ENCODE results near the gene ZNF146. TPM values are rescaled to one million over a fixed set of nuclear protein-coding genes. Genes with fewer than 3 reads are reported as not detected.
"Not testable (repeated sequence)": the region's sequence is repeated elsewhere in the genome, so short reads cannot be mapped to it uniquely, and the experiment has no call there.

The ZNF146 gene
- 40.7 TPM for polyA plus RNA-seq (2013, experiment 1 of 2)
- polyA plus RNA-seq (2013, experiment 2 of 2) = 42.9 TPM

- Histone ChIP-seq H2BK15ac (ENCODE audit: low read depth, poor library complexity, severe bottlenecking) (no peak within 1 kb of the TSS), H3K79me1 (replicated peaks; ENCODE audit: low read length, poor library complexity, severe bottlenecking) (peaks cover 17% of the 10 kb centered on the region), H4K8ac (ENCODE audit: low read length) (peak within 1 kb of the TSS; percentile 91), H3K4ac (ENCODE audit: low read depth in 1 of 2, low read length in 2 of 2) (peak within 1 kb of the TSS; percentile 96 to 98), H3K27ac (ENCODE audit: low read length, poor library complexity, severe bottlenecking) (peak within 1 kb of the TSS; percentile 97), H3K4me2 (ENCODE audit: low read length, poor library complexity, severe bottlenecking) (peak within 1 kb of the TSS; percentile 60), H3K4me1 (ENCODE audit: control insufficient read depth, insufficient read depth, low read depth, low read length) (peaks cover 7% of the 10 kb centered on the region), H2AFZ (ENCODE audit: low read depth, low read length) (peak within 1 kb of the TSS; percentile 78), H3K18ac (ENCODE audit: low read depth in 1 of 2, low read length in 2 of 2) (peak within 1 kb of the TSS; percentile 95 to 97), H2BK120ac (ENCODE audit: low read depth, low read length) (peak within 1 kb of the TSS; percentile 87), H3K27me3 (ENCODE audit: control insufficient read depth in 1 of 2, insufficient read depth in 1 of 2, low read length in 2 of 2) (no peaks in the 10 kb centered on the region), H3K4me3 (ENCODE audit: insufficient read depth in 1 of 2, low read depth in 1 of 2, low read length in 2 of 2) (peak within 1 kb of the TSS; percentile 92 to 93), H2BK5ac (ENCODE audit: low read depth, low read length, poor library complexity, severe bottlenecking) (peak within 1 kb of the TSS; percentile 90), H3K23ac (ENCODE audit: low read length in 2 of 2) (peak within 1 kb of the TSS in 1 of 2 experiments; percentile 77), H3K9ac (ENCODE audit: low read length) (peak within 1 kb of the TSS; percentile 97), H3K36me3 (ENCODE audit: control insufficient read depth in 1 of 2, insufficient read depth in 2 of 2, low read depth in 1 of 2, low read length in 2 of 2) (peaks cover 7 to 8% of the 10 kb centered on the region in 2 experiments), H2AK5ac (ENCODE audit: low read length, severe bottlenecking) (peak within 1 kb of the TSS; percentile 84), H3K9me3 (ENCODE audit: control insufficient read depth, low read length) (no peaks in the 10 kb centered on the region), H3K14ac (ENCODE audit: low read length in 2 of 2) (peak within 1 kb of the TSS in 1 of 2 experiments; percentile 83), H4K91ac (ENCODE audit: low read length) (peak within 1 kb of the TSS; percentile 83), H2BK12ac (ENCODE audit: low read length in 2 of 2) (peak within 1 kb of the TSS; percentile 38 to 59)
- DNase-seq = peak; percentile 99
- WGBS = under 1% methylated on average over 72 of the region's 73 CpGs
These were observed at the start of gene ZNF146, which contains the start of gene ZNF565 for GRCh38 chr19:36214386-36215275. Gene ZNF146 (plus strand): TSS chr19:36215106. CDS start chr19:36236441, 21,335 bp downstream. Gene ZNF565 (minus strand): TSS chr19:36214665. CDS start chr19:36201985, 12,680 bp downstream.

DNA sequence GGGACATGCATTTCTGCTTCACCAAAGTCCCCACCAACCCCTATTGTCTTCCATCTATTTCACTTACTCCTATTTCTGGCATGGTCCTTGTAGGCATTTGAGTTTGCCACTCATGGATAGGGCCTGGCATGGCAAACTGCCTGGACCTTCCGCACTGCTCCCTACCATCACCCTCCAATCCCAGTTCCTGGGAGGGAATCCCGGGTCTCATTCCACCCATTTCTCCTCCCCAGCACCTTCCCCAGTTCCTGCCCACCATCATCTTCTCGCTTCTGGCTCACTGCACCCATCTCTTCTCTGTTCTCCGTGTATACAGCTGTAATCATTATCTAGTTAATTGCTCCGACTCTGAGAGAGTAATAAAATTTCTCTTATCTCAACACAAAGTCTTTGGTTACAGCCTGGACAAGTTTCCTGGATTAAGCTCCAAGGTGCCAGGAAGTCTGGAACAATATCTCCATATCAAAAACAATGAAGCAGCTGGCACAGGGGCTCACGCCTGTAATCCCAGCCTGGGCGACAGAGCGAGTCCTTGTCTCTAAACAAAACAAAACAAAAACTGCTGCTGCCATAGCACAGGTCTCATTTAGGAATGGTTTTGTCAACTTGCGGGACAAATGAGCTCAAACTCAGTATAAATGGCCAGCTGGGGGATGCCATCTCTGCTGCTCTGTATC lies 45.7 kb upstream of the ZNF146 start:
- no peak overlapping the region for H2BK120ac ChIP-seq (ENCODE audit: low read depth, low read length)
- peaks cover 3 to 8% of the 10 kb centered on the region in 2 experiments for H3K36me3 ChIP-seq (ENCODE audit: control insufficient read depth in 1 of 2, insufficient read depth in 2 of 2, low read depth in 1 of 2, low read length in 2 of 2)
- H3K18ac ChIP-seq (ENCODE audit: low read depth in 1 of 2, low read length in 2 of 2) = no peak overlapping the region
- no peak overlapping the region for H4K8ac ChIP-seq (ENCODE audit: low read length)
- no peak overlapping the region for H2AFZ ChIP-seq (ENCODE audit: low read depth, low read length)
- no peak overlapping the region for H2AK5ac ChIP-seq (ENCODE audit: low read length, severe bottlenecking)
- H3K4me1 ChIP-seq (ENCODE audit: control insufficient read depth, insufficient read depth, low read depth, low read length) = peaks cover 3% of the 10 kb centered on the region
- no peak overlapping the region for H3K4me3 ChIP-seq (ENCODE audit: insufficient read depth in 1 of 2, low read depth in 1 of 2, low read length in 2 of 2)
- no peak overlapping the region for H3K4me2 ChIP-seq (ENCODE audit: low read length, poor library complexity, severe bottlenecking)
- no peak overlapping the region for H2BK5ac ChIP-seq (ENCODE audit: low read depth, low read length, poor library complexity, severe bottlenecking)
- no peak overlapping the region for H4K91ac ChIP-seq (ENCODE audit: low read length)
- H3K79me1 ChIP-seq (replicated peaks; ENCODE audit: low read length, poor library complexity, severe bottlenecking) = no peaks in the 10 kb centered on the region
- no peak overlapping the region for H2BK15ac ChIP-seq (ENCODE audit: low read depth, poor library complexity, severe bottlenecking)
- H3K4ac ChIP-seq (ENCODE audit: low read depth in 1 of 2, low read length in 2 of 2) = no peak overlapping the region
- no peaks in the 10 kb centered on the region for H3K9me3 ChIP-seq (ENCODE audit: control insufficient read depth, low read length)
- H3K9ac ChIP-seq (ENCODE audit: low read length) = peak overlapping the region; percentile 29
- no peak overlapping the region for H3K23ac ChIP-seq (ENCODE audit: low read length in 2 of 2)
- no peaks in the 10 kb centered on the region for H3K27me3 ChIP-seq (ENCODE audit: control insufficient read depth in 1 of 2, insufficient read depth in 1 of 2, low read length in 2 of 2)
- no peak overlapping the region for H3K14ac ChIP-seq (ENCODE audit: low read length in 2 of 2)
- no peak for DNase-seq
- H3K27ac ChIP-seq (ENCODE audit: low read length, poor library complexity, severe bottlenecking) = no peak overlapping the region
- WGBS = 53% methylated on average over 9 of the region's 9 CpGs
- H2BK12ac ChIP-seq (ENCODE audit: low read length in 2 of 2) = no peak overlapping the region

GRCh38 chr19:36172852-36173251 lies 42.1 kb upstream of the ZNF146 start:
- no peak for DNase-seq
- no peaks in the 10 kb centered on the region for H3K36me3 ChIP-seq (ENCODE audit: control insufficient read depth in 1 of 2, insufficient read depth in 2 of 2, low read depth in 1 of 2, low read length in 2 of 2)

DNA sequence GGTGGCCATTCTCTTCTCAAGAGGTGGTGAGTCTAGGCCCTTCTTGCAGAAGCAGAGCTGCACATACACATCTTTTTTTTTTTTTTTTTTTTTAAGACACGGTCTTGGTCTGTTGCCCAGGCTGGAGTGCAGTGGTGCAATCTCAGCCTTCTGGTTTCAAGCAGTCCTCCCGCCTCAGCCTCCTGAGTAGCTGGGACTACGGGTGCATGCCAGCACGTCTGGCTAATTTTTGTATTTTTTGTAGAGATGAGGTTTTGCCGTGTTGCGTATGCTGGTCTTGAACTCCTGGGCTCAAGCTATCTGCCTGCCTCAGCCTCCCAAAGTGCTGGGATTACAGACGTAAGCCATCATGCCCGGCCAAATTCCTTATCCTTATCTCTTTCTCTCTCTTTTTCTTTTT lies 41.1 kb upstream of the ZNF146 start:
- H4K8ac ChIP-seq (ENCODE audit: low read length); H3K36me3 ChIP-seq (ENCODE audit: control insufficient read depth in 1 of 2, insufficient read depth in 2 of 2, low read depth in 1 of 2, low read length in 2 of 2); H3K4me2 ChIP-seq (ENCODE audit: low read length, poor library complexity, severe bottlenecking); H3K27ac ChIP-seq (ENCODE audit: low read length, poor library complexity, severe bottlenecking); H3K4me1 ChIP-seq (ENCODE audit: control insufficient read depth, insufficient read depth, low read depth, low read length); H3K4me3 ChIP-seq (ENCODE audit: insufficient read depth in 1 of 2, low read depth in 1 of 2, low read length in 2 of 2); H3K4ac ChIP-seq (ENCODE audit: low read depth in 1 of 2, low read length in 2 of 2); H3K9me3 ChIP-seq (ENCODE audit: control insufficient read depth, low read length); H3K23ac ChIP-seq (ENCODE audit: low read length in 2 of 2); H4K91ac ChIP-seq (ENCODE audit: low read length); DNase-seq; H3K27me3 ChIP-seq (ENCODE audit: control insufficient read depth in 1 of 2, insufficient read depth in 1 of 2, low read length in 2 of 2); H3K18ac ChIP-seq (ENCODE audit: low read depth in 1 of 2, low read length in 2 of 2); H3K9ac ChIP-seq (ENCODE audit: low read length); H2BK5ac ChIP-seq (ENCODE audit: low read depth, low read length, poor library complexity, severe bottlenecking); H3K14ac ChIP-seq (ENCODE audit: low read length in 2 of 2); H2AFZ ChIP-seq (ENCODE audit: low read depth, low read length); H3K79me1 ChIP-seq (replicated peaks; ENCODE audit: low read length, poor library complexity, severe bottlenecking); H2BK15ac ChIP-seq (ENCODE audit: low read depth, poor library complexity, severe bottlenecking); H2AK5ac ChIP-seq (ENCODE audit: low read length, severe bottlenecking); H2BK120ac ChIP-seq (ENCODE audit: low read depth, low read length); H2BK12ac ChIP-seq (ENCODE audit: low read length in 2 of 2): not testable (repeated sequence)
- 89% methylated on average over 6 of the region's 8 CpGs for WGBS

More at GRCh38 chr19:36172852-36173251, 42.1 kb upstream of the ZNF146 start:
- no peak overlapping the region for H3K23ac ChIP-seq (ENCODE audit: low read length in 2 of 2)
- H3K18ac ChIP-seq (ENCODE audit: low read depth in 1 of 2, low read length in 2 of 2) = no peak overlapping the region
- no peak overlapping the region for H3K4ac ChIP-seq (ENCODE audit: low read depth in 1 of 2, low read length in 2 of 2)
- no peaks in the 10 kb centered on the region for H3K27me3 ChIP-seq (ENCODE audit: control insufficient read depth in 1 of 2, insufficient read depth in 1 of 2, low read length in 2 of 2)
- no peaks in the 10 kb centered on the region for H3K79me1 ChIP-seq (replicated peaks; ENCODE audit: low read length, poor library complexity, severe bottlenecking)
- no peak overlapping the region for H2AK5ac ChIP-seq (ENCODE audit: low read length, severe bottlenecking)
- no peak overlapping the region for H3K4me3 ChIP-seq (ENCODE audit: insufficient read depth in 1 of 2, low read depth in 1 of 2, low read length in 2 of 2)
- H2BK5ac ChIP-seq (ENCODE audit: low read depth, low read length, poor library complexity, severe bottlenecking) = no peak overlapping the region
- no peak overlapping the region for H3K9ac ChIP-seq (ENCODE audit: low read length)
- no peak overlapping the region for H3K27ac ChIP-seq (ENCODE audit: low read length, poor library complexity, severe bottlenecking)
- no peak overlapping the region for H3K14ac ChIP-seq (ENCODE audit: low read length in 2 of 2)
- no peak overlapping the region for H4K8ac ChIP-seq (ENCODE audit: low read length)
- peaks cover 3% of the 10 kb centered on the region for H3K4me1 ChIP-seq (ENCODE audit: control insufficient read depth, insufficient read depth, low read depth, low read length)
- H4K91ac ChIP-seq (ENCODE audit: low read length) = no peak overlapping the region
- H2BK12ac ChIP-seq (ENCODE audit: low read length in 2 of 2) = no peak overlapping the region
- 86% methylated on average over 4 of the region's 5 CpGs for WGBS
- H2BK15ac ChIP-seq (ENCODE audit: low read depth, poor library complexity, severe bottlenecking) = no peak overlapping the region
- H3K9me3 ChIP-seq (ENCODE audit: control insufficient read depth, low read length) = no peaks in the 10 kb centered on the region
- no peak overlapping the region for H3K4me2 ChIP-seq (ENCODE audit: low read length, poor library complexity, severe bottlenecking)
- H2AFZ ChIP-seq (ENCODE audit: low read depth, low read length) = no peak overlapping the region
- H2BK120ac ChIP-seq (ENCODE audit: low read depth, low read length) = no peak overlapping the region

All from mesenchymal stem cell (in vitro differentiated cells and primary cell).